Fibroblast of lung (primary cell): ENCODE results near the gene MAP3K1. TPM values are rescaled to one million over a fixed set of nuclear protein-coding genes. Genes with fewer than 3 reads are reported as not detected.
A peak's percentile ranks its signal among the peaks of the same experiment; 100 is the strongest.

ENCODE experiments used
- DNase-seq, 2 donors: peaks; one replicate each; pipeline versions ENCODE4 v3.0.0 to v3.0.0-alpha.2; 2010; ENCODE audit warnings: low read depth in 2 of 2
- H2AFZ ChIP-seq: 2 replicates; pipeline ENCODE4 v1.5.1; 2012; ENCODE audit warnings: low read length, control low read depth, inconsistent platforms
- H3K27ac ChIP-seq: 2 replicates; pipeline ENCODE4 v1.5.1; 2011; ENCODE audit warnings: low read length, control low read depth; ENCODE audit not compliant: insufficient read depth
- H3K27me3 ChIP-seq: 2 replicates; pipeline ENCODE4 v1.5.1; 2011; ENCODE audit warnings: mild to moderate bottlenecking, low read length; ENCODE audit not compliant: control insufficient read depth, insufficient read depth
- H3K36me3 ChIP-seq: 2 replicates; pipeline ENCODE4 v1.5.1; 2011; ENCODE audit warnings: low read length; ENCODE audit not compliant: control insufficient read depth, insufficient read depth
- H3K4me1 ChIP-seq: 2 replicates; pipeline ENCODE4 v1.5.1; 2011; ENCODE audit warnings: low read length; ENCODE audit not compliant: control insufficient read depth, insufficient read depth; ENCODE audit errors: extremely low read depth
- H3K4me2 ChIP-seq: 2 replicates; pipeline ENCODE4 v1.5.1; 2011; ENCODE audit warnings: low read length, control low read depth; ENCODE audit not compliant: insufficient read depth; ENCODE audit errors: extremely low read depth
- H3K4me3 ChIP-seq, 4 experiments: fragments of 200-600 bp in 1 of 4; sonication (generic) in 1 of 4; replicated peaks in 1 of 4; 2 replicates each; pipeline ENCODE4 v1.5.1; 2011 to 2016; ENCODE audit warnings: low read length in 4 of 4, low read depth in 3 of 4, mild to moderate bottlenecking in 3 of 4, control low read depth in 2 of 4, inconsistent platforms in 1 of 4, mixed read lengths in 1 of 4; ENCODE audit not compliant: insufficient read depth in 1 of 4; ENCODE audit errors: control extremely low read depth in 1 of 4
- H3K79me2 ChIP-seq: 2 replicates; pipeline ENCODE4 v1.5.1; 2012; ENCODE audit warnings: mild to moderate bottlenecking, low read length, inconsistent platforms; ENCODE audit not compliant: control insufficient read depth, insufficient read depth
- H3K9ac ChIP-seq: 2 replicates; pipeline ENCODE4 v1.5.1; 2011; ENCODE audit warnings: mild to moderate bottlenecking, low read length, control low read depth; ENCODE audit not compliant: insufficient read depth
- H3K9me3 ChIP-seq: 2 replicates; pipeline ENCODE4 v1.5.1; 2012; ENCODE audit warnings: low read depth, low read length; ENCODE audit not compliant: control insufficient read depth, insufficient read depth
- H4K20me1 ChIP-seq: 2 replicates; pipeline ENCODE4 v1.5.1; 2011; ENCODE audit warnings: low read length; ENCODE audit not compliant: control insufficient read depth, insufficient read depth; ENCODE audit errors: extremely low read depth
- EZH2 ChIP-seq: IDR thresholded peaks from 2 replicates; pipeline ENCODE4 v1.5.1; 2012; ENCODE audit warnings: low read length, control low read depth, mild to moderate bottlenecking; ENCODE audit errors: missing control alignments
- polyA plus RNA-seq, 2 donors: library from polyadenylated mRNA; depleted of rRNA in 1 of 2; stranded (reverse) in 1 of 2; unstranded in 1 of 2; fragments of >200 nt; gene quantifications; 2 replicates each; pipeline ENCODE4 v1.2.1, GENCODE V29; 2011 to 2012; ENCODE audit warnings: missing spikeins in 1 of 2
- total RNA-seq: library from RNA; depleted of rRNA; stranded (reverse); fragments of >200 nt; gene quantifications from 2 replicates; pipeline ENCODE4 v1.2.1, GENCODE V29; 2014
- TF ChIP-seq, protein P1 (sequence below), 2 donors: IDR thresholded peaks in 1 of 2; conservative IDR thresholded peaks in 1 of 2; 1 replicate in 1 of 2; 2 replicates in 1 of 2; pipeline ENCODE4 v1.5.1; 2011 to 2012; ENCODE audit warnings: low read length in 2 of 2, control low read depth in 1 of 2, inconsistent platforms in 1 of 2, low read depth in 1 of 2, mild to moderate bottlenecking in 1 of 2

Gene MAP3K1
- total and polyA plus RNA-seq, 2 donors (not counting 1 experiment from before 2014, with no cell fraction given): 5.3 to 6.8 TPM

DNA sequence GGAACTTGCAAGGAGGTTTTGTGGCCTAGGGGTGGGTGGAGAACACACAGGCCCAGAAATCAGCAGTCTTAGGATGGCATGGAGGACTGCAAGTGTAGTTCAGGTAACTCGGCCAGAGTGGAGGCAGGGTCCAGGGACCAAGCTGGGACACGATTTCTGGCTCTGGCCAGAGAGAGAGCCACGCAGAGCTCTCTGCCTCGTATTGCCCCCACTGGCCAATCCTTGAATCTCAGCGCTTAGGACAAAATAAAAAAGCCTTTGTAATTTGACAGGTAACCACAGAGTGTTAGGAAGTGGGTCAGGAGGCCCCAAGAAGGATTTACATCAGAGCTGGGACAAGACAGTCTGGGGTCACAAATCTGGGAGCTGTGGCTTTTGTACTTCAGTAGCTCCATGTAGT lies 11.7 kb downstream of the MAP3K1 start:
- Histone ChIP-seq H2AFZ (no peak overlapping the region), H3K4me3 (no peak overlapping the region), H3K27ac (no peak overlapping the region), H3K9me3 (no peaks in the 10 kb centered on the region), H4K20me1 (no peaks in the 10 kb centered on the region), H3K4me1 (peaks cover 2% of the 10 kb centered on the region), H3K9ac (no peak overlapping the region), H3K36me3 (no peaks in the 10 kb centered on the region), H3K27me3 (no peaks in the 10 kb centered on the region), H3K79me2 (peaks cover 26% of the 10 kb centered on the region), H3K4me2 (no peak overlapping the region)
- DNase-seq: no peak
- no peak for TF ChIP-seq EZH2
- TF ChIP-seq, protein P1, sequence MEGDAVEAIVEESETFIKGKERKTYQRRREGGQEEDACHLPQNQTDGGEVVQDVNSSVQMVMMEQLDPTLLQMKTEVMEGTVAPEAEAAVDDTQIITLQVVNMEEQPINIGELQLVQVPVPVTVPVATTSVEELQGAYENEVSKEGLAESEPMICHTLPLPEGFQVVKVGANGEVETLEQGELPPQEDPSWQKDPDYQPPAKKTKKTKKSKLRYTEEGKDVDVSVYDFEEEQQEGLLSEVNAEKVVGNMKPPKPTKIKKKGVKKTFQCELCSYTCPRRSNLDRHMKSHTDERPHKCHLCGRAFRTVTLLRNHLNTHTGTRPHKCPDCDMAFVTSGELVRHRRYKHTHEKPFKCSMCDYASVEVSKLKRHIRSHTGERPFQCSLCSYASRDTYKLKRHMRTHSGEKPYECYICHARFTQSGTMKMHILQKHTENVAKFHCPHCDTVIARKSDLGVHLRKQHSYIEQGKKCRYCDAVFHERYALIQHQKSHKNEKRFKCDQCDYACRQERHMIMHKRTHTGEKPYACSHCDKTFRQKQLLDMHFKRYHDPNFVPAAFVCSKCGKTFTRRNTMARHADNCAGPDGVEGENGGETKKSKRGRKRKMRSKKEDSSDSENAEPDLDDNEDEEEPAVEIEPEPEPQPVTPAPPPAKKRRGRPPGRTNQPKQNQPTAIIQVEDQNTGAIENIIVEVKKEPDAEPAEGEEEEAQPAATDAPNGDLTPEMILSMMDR (conservative IDR thresholded peaks at IDR 0.05 in 1 of 2, IDR thresholded peaks at IDR 0.05 in 1 of 2; ENCODE audit: low read depth in 1 of 2, low read length in 2 of 2): peak in 1 of 2 donors; percentile 39

DNA sequence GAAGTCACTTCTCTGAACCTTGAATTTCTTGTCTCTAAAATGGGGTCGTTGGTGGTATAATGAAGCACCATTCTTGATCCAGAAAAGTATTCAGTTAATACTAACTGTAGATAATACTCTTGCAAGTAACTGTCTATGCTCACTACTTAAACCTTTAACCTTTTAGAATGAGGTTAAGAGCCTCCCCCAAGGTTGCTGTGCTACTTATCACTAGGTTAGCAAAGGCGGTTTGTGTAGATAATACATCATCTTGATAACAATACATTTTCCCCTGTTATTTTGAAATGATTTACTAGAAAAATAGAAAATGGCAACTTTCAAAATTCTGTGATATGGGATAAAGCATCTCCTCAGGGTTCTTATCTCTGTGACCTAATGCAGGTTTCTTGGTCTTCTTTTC lies 12.6 kb downstream of the MAP3K1 start:
- DNase-seq: no peak
- Histone ChIP-seq H3K36me3 (no peaks in the 10 kb centered on the region), H2AFZ (no peak overlapping the region), H3K4me1 (no peaks in the 10 kb centered on the region), H3K27me3 (no peaks in the 10 kb centered on the region), H3K27ac (no peak overlapping the region), H3K9me3 (no peaks in the 10 kb centered on the region), H3K4me2 (no peak overlapping the region), H3K79me2 (peaks cover 24% of the 10 kb centered on the region), H3K9ac (no peak overlapping the region), H4K20me1 (no peaks in the 10 kb centered on the region), H3K4me3 (no peak overlapping the region)
- TF ChIP-seq EZH2: no peak
- TF ChIP-seq, protein P1 (conservative IDR thresholded peaks at IDR 0.05 in 1 of 2, IDR thresholded peaks at IDR 0.05 in 1 of 2; ENCODE audit: low read depth in 1 of 2, low read length in 2 of 2): no peak

DNA sequence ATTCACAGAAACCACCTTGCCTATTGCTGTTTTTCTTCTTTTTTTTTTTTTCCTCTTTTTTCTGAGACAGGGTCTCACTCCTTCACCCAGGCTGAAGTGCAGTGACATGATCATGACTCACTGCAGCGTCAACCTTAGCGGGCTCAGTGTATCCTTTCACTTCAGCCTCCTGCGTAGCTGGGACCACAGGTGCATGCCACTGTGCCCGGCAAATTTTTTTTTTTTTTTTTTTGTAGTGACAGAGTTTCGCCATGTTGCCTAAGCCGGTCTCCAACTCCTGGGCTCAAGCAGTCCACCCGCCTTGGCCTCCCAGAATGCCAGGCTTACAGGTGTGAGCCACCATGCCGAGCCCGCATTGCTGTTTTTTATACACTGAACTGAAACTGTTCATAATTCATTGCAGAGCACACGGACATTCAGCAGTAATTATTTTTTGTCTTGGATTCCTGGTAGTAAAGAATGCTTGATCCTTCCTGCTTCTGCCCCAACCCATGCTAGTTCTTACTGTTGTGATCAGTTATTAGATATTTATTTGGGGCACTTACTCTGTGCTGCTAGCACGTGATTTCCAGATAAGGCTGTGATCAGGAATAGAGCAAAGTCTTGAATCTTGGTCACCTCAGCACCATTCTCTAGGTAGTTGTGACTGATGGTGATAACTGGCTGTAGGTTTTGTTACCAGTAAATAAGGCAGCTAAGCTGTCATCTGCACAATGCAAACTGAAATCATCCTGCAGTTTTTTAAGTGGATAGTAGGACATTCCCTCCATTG lies 14.0 kb downstream of the MAP3K1 start:
- TF ChIP-seq EZH2: no peak
- TF ChIP-seq, protein P1 (conservative IDR thresholded peaks at IDR 0.05 in 1 of 2, IDR thresholded peaks at IDR 0.05 in 1 of 2; ENCODE audit: low read depth in 1 of 2, low read length in 2 of 2): no peak
- Histone ChIP-seq H3K9ac (no peak overlapping the region), H3K4me3 (no peak overlapping the region), H4K20me1 (no peaks in the 10 kb centered on the region), H3K4me2 (no peak overlapping the region), H3K27ac (no peak overlapping the region), H3K36me3 (no peaks in the 10 kb centered on the region), H3K79me2 (peaks cover 20% of the 10 kb centered on the region), H2AFZ (no peak overlapping the region), H3K27me3 (no peaks in the 10 kb centered on the region), H3K4me1 (no peaks in the 10 kb centered on the region), H3K9me3 (no peaks in the 10 kb centered on the region)
- DNase-seq: peak in 1 of 2 donors; percentile 46
